T-helper 1 cell treated with Interleukin-12 subunit alpha and Interleukin-12 subunit beta and Interleukin-4 antibody, amounts not matched to agents 30 ng/mL and 1 ng/mL, for 36 hours (primary cell): ENCODE measurements around the gene EIF4B. TPM values are rescaled to one million over a fixed set of nuclear protein-coding genes. Genes with fewer than 3 reads are reported as not detected.

Source experiments
- intact Hi-C: fragments of 100-400 bp; cut with micrococcal nuclease; formaldehyde crosslinking; loops from one replicate; pipeline ENCODE4 v1.15.1; 2024
- total RNA-seq: library from RNA; stranded (reverse); gene quantifications from 2 replicates; pipeline ENCODE4 v1.2.3, GENCODE V29; 2022

EIF4B gene
- total RNA-seq, 1 donor from 2014 or later = 374 TPM

GRCh38 chr12:53044896-53045695 lies 38.8 kb downstream of the EIF4B start:
- intact Hi-C loops = no loop called here

GRCh38 chr12:53045696-53046045 lies 39.4 kb downstream of the EIF4B start:
- intact Hi-C loops = loop anchor here (1.0 to 2.0 kb wide), 3 partner anchors 7 to 39 kb away; partner anchors contain the start of gene EIF4B

- intact Hi-C loops = loop anchor here (1.0 to 2.0 kb wide), 3 partner anchors 8 to 40 kb away; partner anchors contain the start of gene EIF4B
Observed at GRCh38 chr12:53046655-53047220, 40.5 kb downstream of the EIF4B start.

GRCh38 chr12:53047221-53048032 lies 41.2 kb downstream of the EIF4B start:
- intact Hi-C loops = loop anchor here (2.0 kb wide), 1 partner anchor 41 kb away; the partner anchor contains the start of gene EIF4B

GRCh38 chr12:53048033-53048779 lies 42.0 kb downstream of the EIF4B start:
- intact Hi-C loops = no loop called here

- intact Hi-C loops = no loop called here
Observed at GRCh38 chr12:53048780-53049401, 42.6 kb downstream of the EIF4B start.

- intact Hi-C loops = no loop called here
Observed at GRCh38 chr12:53049571-53050318, 43.5 kb downstream of the EIF4B start, which contains the start of gene TNS2. TNS2 (plus strand) TSS chr12:53050065; CDS start chr12:53050186, 121 bp downstream.

- intact Hi-C loops = no loop called here
Observed at GRCh38 chr12:53050426-53051057, 44.3 kb downstream of the EIF4B start.

GRCh38 chr12:53051058-53051880 lies 45.0 kb downstream of the EIF4B start:
- intact Hi-C loops = no loop called here

GRCh38 chr12:53051881-53052412 lies 45.7 kb downstream of the EIF4B start:
- intact Hi-C loops = no loop called here

GRCh38 chr12:53052419-53053217 lies 46.4 kb downstream of the EIF4B start:
- intact Hi-C loops = no loop called here

GRCh38 chr12:53053218-53054111 lies 47.2 kb downstream of the EIF4B start:
- intact Hi-C loops = loop anchor here (1.0 kb wide), 7 partner anchors 7 to 674 kb away; partner anchors contain the start of genes AAAS, CALCOCO1, EIF4B and SPRYD3

GRCh38 chr12:53054112-53054878 lies 48.0 kb downstream of the EIF4B start:
- intact Hi-C loops = loop anchor here (1.0 kb wide), 7 partner anchors 8 to 673 kb away; partner anchors contain the start of genes AAAS, CALCOCO1, EIF4B and SPRYD3

GRCh38 chr12:53055471-53056266 lies 49.4 kb downstream of the EIF4B start:
- intact Hi-C loops = no loop called here

- intact Hi-C loops = no loop called here
Observed at GRCh38 chr12:53056296-53056695, 50.0 kb downstream of the EIF4B start.
